ENCODE data around the gene WIPF2. TPM values are rescaled to one million over a fixed set of nuclear protein-coding genes. Genes with fewer than 3 reads are reported as not detected.

Gene WIPF2
- total and polyA plus RNA-seq, 4 donors: 10.6 to 34.5 (median 14.9) TPM

DNA sequence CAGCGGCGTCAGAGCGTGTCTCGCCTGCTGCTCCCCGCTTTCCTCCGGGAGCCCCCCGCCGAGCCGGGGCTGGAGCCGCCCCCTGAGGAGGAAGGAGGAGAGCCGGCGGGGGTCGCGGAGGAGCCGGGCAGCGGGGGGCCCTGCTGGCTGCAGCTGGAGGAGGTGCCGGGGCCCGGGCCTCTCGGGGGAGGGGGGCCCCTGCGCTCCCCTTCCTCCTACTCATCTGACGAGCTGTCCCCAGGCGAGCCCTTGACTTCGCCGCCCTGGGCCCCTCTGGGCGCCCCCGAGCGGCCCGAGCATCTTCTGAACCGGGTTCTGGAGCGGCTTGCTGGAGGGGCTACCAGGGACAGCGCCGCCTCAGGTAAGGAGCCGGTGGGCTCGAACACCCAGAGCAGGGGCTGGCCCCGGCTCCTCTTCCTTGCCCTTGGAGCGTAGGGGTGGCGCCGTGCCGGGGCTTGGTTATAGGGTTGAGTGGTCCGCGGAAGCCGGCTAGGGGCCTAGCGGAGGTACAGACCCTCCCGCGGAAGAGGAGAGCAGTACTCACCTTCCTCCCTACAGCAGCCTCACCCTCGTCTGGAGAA is 41.0 kb upstream of the WIPF2 start:
- Histone ChIP-seq H3K36me3 (ENCODE audit: control insufficient read depth in 4 of 4, insufficient read depth in 4 of 4, low read length in 4 of 4) (peaks cover 0 to 8% (median 6%) of the 10 kb centered on the region in 4 donors), H3K27me3 (ENCODE audit: control insufficient read depth in 3 of 3, insufficient read depth in 3 of 3, low read length in 2 of 3) (no peaks in the 10 kb centered on the region), H3K27ac (ENCODE audit: low read depth in 1 of 2, low read length in 1 of 2) (no peak overlapping the region), H3K4me3 (no peak overlapping the region), H3K4me1 (ENCODE audit: control insufficient read depth in 5 of 5, insufficient read depth in 5 of 5, low read length in 5 of 5) (peaks cover 0 to 6% (median 4%) of the 10 kb centered on the region in 5 donors), H3K9ac (ENCODE audit: insufficient read depth in 1 of 2, low read length in 2 of 2) (no peak overlapping the region), H3K9me3 (ENCODE audit: control insufficient read depth in 4 of 4, insufficient read depth in 3 of 4, low read length in 3 of 4) (no peaks in the 10 kb centered on the region)
- TF ChIP-seq, protein P1, sequence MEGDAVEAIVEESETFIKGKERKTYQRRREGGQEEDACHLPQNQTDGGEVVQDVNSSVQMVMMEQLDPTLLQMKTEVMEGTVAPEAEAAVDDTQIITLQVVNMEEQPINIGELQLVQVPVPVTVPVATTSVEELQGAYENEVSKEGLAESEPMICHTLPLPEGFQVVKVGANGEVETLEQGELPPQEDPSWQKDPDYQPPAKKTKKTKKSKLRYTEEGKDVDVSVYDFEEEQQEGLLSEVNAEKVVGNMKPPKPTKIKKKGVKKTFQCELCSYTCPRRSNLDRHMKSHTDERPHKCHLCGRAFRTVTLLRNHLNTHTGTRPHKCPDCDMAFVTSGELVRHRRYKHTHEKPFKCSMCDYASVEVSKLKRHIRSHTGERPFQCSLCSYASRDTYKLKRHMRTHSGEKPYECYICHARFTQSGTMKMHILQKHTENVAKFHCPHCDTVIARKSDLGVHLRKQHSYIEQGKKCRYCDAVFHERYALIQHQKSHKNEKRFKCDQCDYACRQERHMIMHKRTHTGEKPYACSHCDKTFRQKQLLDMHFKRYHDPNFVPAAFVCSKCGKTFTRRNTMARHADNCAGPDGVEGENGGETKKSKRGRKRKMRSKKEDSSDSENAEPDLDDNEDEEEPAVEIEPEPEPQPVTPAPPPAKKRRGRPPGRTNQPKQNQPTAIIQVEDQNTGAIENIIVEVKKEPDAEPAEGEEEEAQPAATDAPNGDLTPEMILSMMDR (IDR thresholded peaks at IDR 0.05; ENCODE audit: control extremely low read depth, extremely low read depth): no peak
- no peak for DNase-seq
- WGBS, 2 donors: 48 to 56% methylated on average over 27 to 46 of the region's 46 CpGs
- no peak for ATAC-seq (ENCODE audit: insufficient read depth, low FRiP score)

GRCh38 chr17:40178660-40179059 is 40.4 kb upstream of the WIPF2 start:
- no peak overlapping the region for H3K27ac ChIP-seq (ENCODE audit: low read depth in 1 of 2, low read length in 1 of 2)
- no peak for DNase-seq
- no peak for ATAC-seq (ENCODE audit: insufficient read depth, low FRiP score)
- no peak overlapping the region for H3K4me3 ChIP-seq
- no peaks in the 10 kb centered on the region for H3K27me3 ChIP-seq (ENCODE audit: control insufficient read depth in 3 of 3, insufficient read depth in 3 of 3, low read length in 2 of 3)
- H3K9me3 ChIP-seq (ENCODE audit: control insufficient read depth in 4 of 4, insufficient read depth in 3 of 4, low read length in 3 of 4): no peaks in the 10 kb centered on the region
- H3K36me3 ChIP-seq (ENCODE audit: control insufficient read depth in 4 of 4, insufficient read depth in 4 of 4, low read length in 4 of 4): peaks cover 0 to 8% (median 2%) of the 10 kb centered on the region in 4 donors
- TF ChIP-seq, protein P1 (IDR thresholded peaks at IDR 0.05; ENCODE audit: control extremely low read depth, extremely low read depth): no peak
- 98% methylated on average over 7 of the region's 7 CpGs for WGBS, 2 donors
- H3K4me1 ChIP-seq (ENCODE audit: control insufficient read depth in 5 of 5, insufficient read depth in 5 of 5, low read length in 5 of 5): peaks cover 0 to 6% (median 4%) of the 10 kb centered on the region in 5 donors
- H3K9ac ChIP-seq (ENCODE audit: insufficient read depth in 1 of 2, low read length in 2 of 2): no peak overlapping the region

DNA sequence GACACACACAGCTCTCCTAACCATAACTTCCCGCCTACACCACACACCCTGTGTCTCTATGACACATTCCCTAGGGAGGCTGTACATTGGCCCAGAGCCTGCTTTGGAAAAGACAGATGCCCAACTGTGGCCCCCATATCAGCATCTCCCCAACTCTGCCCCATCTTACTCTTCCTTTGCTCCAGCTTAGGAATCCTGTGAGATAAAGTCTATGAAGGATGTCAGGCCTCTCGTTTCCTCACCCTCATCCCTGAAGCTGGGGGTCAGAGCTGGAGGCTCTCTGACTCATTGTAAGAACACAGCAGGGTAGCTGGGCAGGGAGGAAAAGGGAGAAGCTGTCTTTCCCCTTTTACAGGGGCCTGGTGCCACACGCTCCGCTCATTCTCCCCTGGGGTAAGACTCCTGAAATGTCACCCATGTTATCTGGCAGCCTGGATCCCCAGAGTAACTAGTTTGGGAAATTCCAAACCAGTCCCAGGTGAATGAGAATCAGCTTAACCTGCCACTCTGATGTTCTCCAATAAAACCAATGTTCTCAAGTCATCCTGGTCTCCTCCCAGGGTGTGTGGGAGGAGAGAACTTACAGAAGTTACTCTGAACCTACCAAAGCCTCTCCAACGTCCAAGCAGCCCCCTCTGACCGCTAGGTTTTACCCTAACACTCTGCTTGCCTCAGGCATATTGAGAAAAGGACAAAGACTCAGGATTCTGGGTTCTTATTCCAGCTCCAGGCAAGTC is 39.0 kb upstream of the WIPF2 start:
- no peaks in the 10 kb centered on the region for H3K9me3 ChIP-seq (ENCODE audit: control insufficient read depth in 4 of 4, insufficient read depth in 3 of 4, low read length in 3 of 4)
- H3K4me3 ChIP-seq: no peak overlapping the region
- TF ChIP-seq, protein P1 (IDR thresholded peaks at IDR 0.05; ENCODE audit: control extremely low read depth, extremely low read depth): no peak
- 84 to 89% methylated on average over 6 of the region's 6 CpGs for whole genome bisulfite sequencing, 2 donors
- ATAC-seq (ENCODE audit: insufficient read depth, low FRiP score): no peak
- H3K36me3 ChIP-seq (ENCODE audit: control insufficient read depth in 4 of 4, insufficient read depth in 4 of 4, low read length in 4 of 4): peaks cover 0 to 1% (median 0%) of the 10 kb centered on the region in 4 donors
- H3K27ac ChIP-seq (ENCODE audit: low read depth in 1 of 2, low read length in 1 of 2): no peak overlapping the region
- H3K9ac ChIP-seq (ENCODE audit: insufficient read depth in 1 of 2, low read length in 2 of 2): no peak overlapping the region
- no peaks in the 10 kb centered on the region for H3K27me3 ChIP-seq (ENCODE audit: control insufficient read depth in 3 of 3, insufficient read depth in 3 of 3, low read length in 2 of 3)
- H3K4me1 ChIP-seq (ENCODE audit: control insufficient read depth in 5 of 5, insufficient read depth in 5 of 5, low read length in 5 of 5): peaks cover 0 to 6% (median 4%) of the 10 kb centered on the region in 5 donors
- no peak for DNase-seq
